Endothelial cell (in vitro differentiated cells): ENCODE results near the gene MBD3. TPM values are rescaled to one million over a fixed set of nuclear protein-coding genes. Genes with fewer than 3 reads are reported as not detected.

Experiments used
- DNase-seq: peaks from one replicate; pipeline ENCODE4 v3.0.0; 2021; ENCODE audit warnings: low spot score
- H3K27ac Mint-ChIP-seq: one replicate; pipeline ENCODE4 v1.8.0; 2021; ENCODE audit warnings: mixed read lengths, inconsistent platforms; ENCODE audit not compliant: unreplicated experiment
- H3K27me3 Mint-ChIP-seq: one replicate; pipeline ENCODE4 v1.8.0; 2021; ENCODE audit warnings: mild to moderate bottlenecking, moderate library complexity, mixed read lengths, inconsistent platforms; ENCODE audit not compliant: unreplicated experiment
- H3K36me3 Mint-ChIP-seq: one replicate; pipeline ENCODE4 v1.8.0; 2021; ENCODE audit warnings: mild to moderate bottlenecking, low read depth, mixed read lengths, inconsistent platforms; ENCODE audit not compliant: unreplicated experiment
- H3K4me1 Mint-ChIP-seq: one replicate; pipeline ENCODE4 v1.8.0; 2021; ENCODE audit warnings: mild to moderate bottlenecking, mixed read lengths, inconsistent platforms; ENCODE audit not compliant: unreplicated experiment
- H3K4me3 Mint-ChIP-seq: one replicate; pipeline ENCODE4 v1.8.0; 2021; ENCODE audit warnings: mild to moderate bottlenecking, mixed read lengths, inconsistent platforms; ENCODE audit not compliant: unreplicated experiment
- H3K9me3 Mint-ChIP-seq: one replicate; pipeline ENCODE4 v1.8.0; 2021; ENCODE audit warnings: mixed read lengths, inconsistent platforms; ENCODE audit not compliant: unreplicated experiment
- total RNA-seq: library from RNA; stranded (reverse); fragmentation: NEBNext Ultra II Directional; extraction: Animal tissue kit (Norgen Biotek cat#: 25700); gene quantifications from one replicate; pipeline ENCODE4 v1.2.1, GENCODE V29; 2021; ENCODE audit not compliant: unreplicated experiment
- TF ChIP-seq, protein P1 (sequence below): fragments of 200-600 bp; sonication (generic); IDR thresholded peaks from one replicate; pipeline ENCODE4 v1.5.0; 2021; ENCODE audit warnings: antibody characterized with exemption; ENCODE audit not compliant: unreplicated experiment

The MBD3 gene
- total RNA-seq, 1 donor from 2014 or later: 81.4 TPM

DNA sequence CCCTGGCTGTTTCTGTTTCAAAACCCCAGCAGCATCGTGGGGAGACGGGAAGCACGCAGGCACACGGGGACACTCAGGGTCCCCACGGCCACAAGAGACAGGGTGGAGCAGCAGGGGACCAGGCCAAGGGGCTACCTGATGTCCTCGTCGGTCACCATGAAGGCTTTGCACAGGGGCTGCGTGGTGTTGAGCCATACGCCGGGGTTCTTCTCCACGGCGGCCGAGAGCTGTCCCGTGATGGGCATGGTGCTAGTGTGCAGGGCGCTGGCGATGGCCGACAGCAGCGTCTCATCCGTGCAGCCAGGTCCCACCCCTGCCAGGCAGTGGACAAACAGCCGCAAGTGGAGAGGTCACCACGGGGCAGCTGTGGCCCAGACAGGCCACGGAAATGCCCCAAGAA lies 11.7 kb downstream of the MBD3 start:
- no peaks in the 10 kb centered on the region for H3K9me3 Mint-ChIP-seq
- DNase-seq: no peak
- H3K27ac Mint-ChIP-seq: no peak overlapping the region
- H3K36me3 Mint-ChIP-seq: peaks cover 17% of the 10 kb centered on the region
- H3K4me1 Mint-ChIP-seq: peaks cover 2% of the 10 kb centered on the region
- no peak overlapping the region for H3K4me3 Mint-ChIP-seq
- TF ChIP-seq, protein P1, sequence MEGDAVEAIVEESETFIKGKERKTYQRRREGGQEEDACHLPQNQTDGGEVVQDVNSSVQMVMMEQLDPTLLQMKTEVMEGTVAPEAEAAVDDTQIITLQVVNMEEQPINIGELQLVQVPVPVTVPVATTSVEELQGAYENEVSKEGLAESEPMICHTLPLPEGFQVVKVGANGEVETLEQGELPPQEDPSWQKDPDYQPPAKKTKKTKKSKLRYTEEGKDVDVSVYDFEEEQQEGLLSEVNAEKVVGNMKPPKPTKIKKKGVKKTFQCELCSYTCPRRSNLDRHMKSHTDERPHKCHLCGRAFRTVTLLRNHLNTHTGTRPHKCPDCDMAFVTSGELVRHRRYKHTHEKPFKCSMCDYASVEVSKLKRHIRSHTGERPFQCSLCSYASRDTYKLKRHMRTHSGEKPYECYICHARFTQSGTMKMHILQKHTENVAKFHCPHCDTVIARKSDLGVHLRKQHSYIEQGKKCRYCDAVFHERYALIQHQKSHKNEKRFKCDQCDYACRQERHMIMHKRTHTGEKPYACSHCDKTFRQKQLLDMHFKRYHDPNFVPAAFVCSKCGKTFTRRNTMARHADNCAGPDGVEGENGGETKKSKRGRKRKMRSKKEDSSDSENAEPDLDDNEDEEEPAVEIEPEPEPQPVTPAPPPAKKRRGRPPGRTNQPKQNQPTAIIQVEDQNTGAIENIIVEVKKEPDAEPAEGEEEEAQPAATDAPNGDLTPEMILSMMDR: no peak
- peaks cover 12% of the 10 kb centered on the region for H3K27me3 Mint-ChIP-seq

DNA sequence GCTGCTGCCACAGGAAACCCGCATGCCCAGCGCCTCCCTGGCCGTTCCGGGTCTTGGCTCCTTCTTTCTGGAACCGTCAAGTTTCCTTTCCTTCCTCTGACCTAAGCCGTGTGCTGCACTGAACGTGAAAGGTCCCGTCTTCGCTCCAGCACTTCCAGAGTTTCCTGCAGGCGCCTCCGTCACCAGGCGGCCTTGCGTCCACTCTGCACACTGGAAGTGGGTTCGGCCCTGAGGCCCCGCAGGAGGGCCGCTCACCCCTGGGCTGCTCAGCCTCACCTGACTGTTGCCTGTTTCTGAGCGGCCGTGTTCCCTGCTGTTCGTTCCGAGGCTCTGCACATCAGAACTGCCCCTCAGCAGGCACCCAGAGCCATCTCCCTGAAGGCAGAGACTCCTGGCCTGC lies 12.3 kb downstream of the MBD3 start:
- Mint-ChIP-seq H3K9me3 (no peaks in the 10 kb centered on the region), H3K4me1 (no peaks in the 10 kb centered on the region), H3K36me3 (peaks cover 16% of the 10 kb centered on the region), H3K4me3 (no peak overlapping the region), H3K27ac (no peak overlapping the region), H3K27me3 (peaks cover 15% of the 10 kb centered on the region)
- TF ChIP-seq, protein P1: no peak
- no peak for DNase-seq

DNA sequence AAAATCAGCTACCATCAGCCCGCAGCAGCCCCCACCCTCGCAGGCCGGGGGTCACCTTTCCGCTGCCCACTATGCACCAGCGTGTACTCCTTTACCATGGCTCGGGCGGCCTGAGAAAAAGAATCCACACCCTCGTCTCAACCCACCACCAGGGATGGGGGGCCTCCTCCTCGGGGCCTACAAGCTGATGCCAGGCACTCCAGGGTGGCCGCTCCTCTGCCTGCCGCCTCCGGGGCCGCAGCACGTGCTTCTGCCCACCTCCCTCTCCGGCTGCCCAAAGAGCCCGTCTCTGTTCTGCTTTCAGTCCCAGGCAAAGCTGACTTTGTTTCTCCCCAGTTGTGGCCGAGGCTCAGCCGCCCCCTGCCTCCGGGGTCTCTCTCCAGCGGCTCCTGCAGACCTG lies 13.4 kb downstream of the MBD3 start:
- Mint-ChIP-seq H3K36me3 (peaks cover 16% of the 10 kb centered on the region), H3K4me1 (no peaks in the 10 kb centered on the region), H3K4me3 (peak overlapping the region; percentile 85), H3K27ac (peak overlapping the region; percentile 36), H3K27me3 (peaks cover 16% of the 10 kb centered on the region), H3K9me3 (no peaks in the 10 kb centered on the region)
- no peak for DNase-seq
- TF ChIP-seq, protein P1: no peak

DNA sequence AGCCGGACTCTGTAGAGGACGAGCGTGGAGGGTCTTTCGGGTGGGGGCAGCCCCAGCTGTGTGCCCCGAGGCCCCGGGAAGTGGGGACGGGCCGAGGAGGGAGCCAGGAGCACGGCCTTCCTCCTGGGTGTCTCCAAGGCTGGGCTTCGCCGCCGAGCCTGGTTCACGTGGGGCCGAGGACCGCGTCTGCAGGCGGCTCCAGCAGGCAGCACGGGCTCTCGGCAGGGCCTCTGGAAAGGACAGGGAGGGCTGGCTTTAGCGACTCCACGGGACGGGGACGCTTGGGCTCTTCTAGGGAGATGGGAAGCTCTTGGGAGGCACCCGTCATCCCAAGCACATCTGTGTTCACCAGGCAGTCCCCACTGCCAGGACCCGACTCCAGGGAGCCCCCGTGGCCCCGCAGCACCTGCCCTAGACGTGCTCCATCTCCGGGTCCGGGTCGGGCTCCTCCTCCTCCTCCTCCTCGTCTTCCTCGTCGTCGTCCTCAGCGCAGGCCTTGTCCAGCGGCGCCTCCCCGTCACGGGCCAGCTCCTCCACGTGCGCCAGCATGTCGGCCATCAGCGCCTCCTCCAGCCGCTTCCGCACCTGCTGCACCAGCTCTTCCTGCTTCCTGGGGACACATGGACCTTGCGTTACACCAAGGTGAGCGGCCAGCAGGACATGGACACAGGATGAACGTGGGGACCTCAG lies 14.6 kb downstream of the MBD3 start:
- H3K9me3 Mint-ChIP-seq: no peaks in the 10 kb centered on the region
- H3K27ac Mint-ChIP-seq: no peak overlapping the region
- DNase-seq: no peak
- H3K36me3 Mint-ChIP-seq: peaks cover 12% of the 10 kb centered on the region
- TF ChIP-seq, protein P1: no peak
- peaks cover 19% of the 10 kb centered on the region for H3K27me3 Mint-ChIP-seq
- peaks cover 4% of the 10 kb centered on the region for H3K4me1 Mint-ChIP-seq
- no peak overlapping the region for H3K4me3 Mint-ChIP-seq

DNA sequence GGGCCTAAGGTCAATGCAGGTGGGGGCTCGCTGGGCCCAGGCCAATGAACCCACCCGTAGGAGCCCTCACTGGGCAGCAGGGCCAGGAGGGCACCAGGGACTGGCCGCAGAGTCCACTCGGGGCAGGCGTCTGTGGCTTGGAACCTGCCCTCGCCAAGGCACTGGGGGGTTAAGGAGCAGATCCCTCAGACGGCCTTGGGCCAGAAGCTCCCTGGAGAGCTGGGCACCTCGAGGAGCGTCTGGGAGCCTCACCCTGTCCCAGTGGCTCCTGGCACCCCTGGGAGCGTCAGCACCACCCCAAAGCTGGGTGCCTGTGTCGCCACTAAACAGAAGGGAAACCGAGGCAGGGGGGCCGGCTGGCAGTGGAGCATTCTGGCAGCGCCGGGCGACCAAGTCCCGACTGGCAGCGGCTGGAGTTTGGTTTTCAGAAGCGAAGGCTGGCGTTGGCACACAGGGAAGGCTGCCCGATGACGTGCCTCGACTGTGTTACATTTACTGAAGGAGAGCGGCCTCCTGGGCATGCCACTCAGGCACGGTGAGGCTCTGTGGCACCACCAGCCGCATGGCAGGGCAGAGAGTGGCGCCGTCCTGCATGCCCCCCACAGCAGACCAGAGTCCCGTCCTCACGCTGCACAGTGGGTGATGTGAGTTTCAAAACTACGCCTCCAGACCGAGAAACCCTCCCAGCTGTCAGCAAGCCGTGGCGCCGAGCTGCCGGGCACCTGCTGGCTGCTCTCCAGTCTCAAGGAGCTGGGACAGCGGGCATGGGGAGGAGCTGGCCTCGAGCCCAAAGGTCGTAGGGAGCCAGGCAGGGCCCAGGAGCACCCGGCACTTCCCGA lies 15.4 kb downstream of the MBD3 start:
- Mint-ChIP-seq H3K9me3 (no peaks in the 10 kb centered on the region), H3K4me1 (peaks cover 4% of the 10 kb centered on the region), H3K4me3 (no peak overlapping the region), H3K27me3 (peaks cover 19% of the 10 kb centered on the region), H3K36me3 (peaks cover 12% of the 10 kb centered on the region), H3K27ac (no peak overlapping the region)
- TF ChIP-seq, protein P1: no peak
- no peak for DNase-seq
